Measurements from ENCODE around the gene CCT3. TPM values are rescaled to one million over a fixed set of nuclear protein-coding genes. Genes with fewer than 3 reads are reported as not detected.
"Not testable (repeated sequence)": the region's sequence is repeated elsewhere in the genome, so short reads cannot be mapped to it uniquely, and the experiment has no call there.

CCT3 gene
- total and polyA plus RNA-seq, 4 donors = 71.6 to 165 (median 139) TPM

DNA sequence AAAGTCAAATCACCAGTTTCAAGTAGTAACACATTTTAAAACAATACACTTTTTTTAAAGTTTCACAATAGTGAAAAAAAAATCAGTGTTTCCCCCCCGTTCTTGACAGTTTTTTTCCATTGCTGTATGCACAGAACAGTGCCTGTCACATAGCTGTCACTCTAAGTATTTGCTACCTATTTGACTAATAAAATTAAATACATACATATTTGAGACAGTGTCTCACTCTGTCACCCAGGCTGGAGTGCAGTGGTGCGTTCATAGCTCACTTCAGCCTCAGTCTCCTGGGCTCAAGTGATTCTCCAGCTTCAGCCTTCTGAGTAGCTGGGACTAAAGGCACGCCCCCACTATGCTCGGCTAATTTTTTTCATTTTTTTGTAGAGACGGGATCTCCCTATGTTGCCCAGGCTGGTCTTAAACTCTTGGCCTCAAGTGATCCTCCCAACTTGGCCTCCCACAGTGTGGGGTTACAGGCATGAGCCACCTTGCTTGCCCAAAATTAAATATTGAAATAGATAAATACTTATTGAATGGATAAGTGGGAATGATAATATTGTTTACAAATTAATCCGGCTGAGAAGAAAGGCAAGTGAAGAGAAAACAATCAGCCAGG, 18.3 kb upstream of the CCT3 start:
- no peak for DNase-seq
- Histone ChIP-seq H3K9ac (ENCODE audit: insufficient read depth in 1 of 2, low read length in 2 of 2) (no peak overlapping the region), H3K4me3 (no peak overlapping the region), H3K36me3 (ENCODE audit: control insufficient read depth in 4 of 4, insufficient read depth in 4 of 4, low read length in 4 of 4) (no peaks in the 10 kb centered on the region), H3K27ac (ENCODE audit: low read depth in 1 of 2, low read length in 1 of 2) (no peak overlapping the region), H3K27me3 (ENCODE audit: control insufficient read depth in 3 of 3, insufficient read depth in 3 of 3, low read length in 2 of 3) (peaks cover 0 to 11% (median 9%) of the 10 kb centered on the region in 3 donors), H3K9me3 (ENCODE audit: control insufficient read depth in 4 of 4, insufficient read depth in 3 of 4, low read length in 3 of 4) (no peaks in the 10 kb centered on the region), H3K4me1 (ENCODE audit: control insufficient read depth in 5 of 5, insufficient read depth in 5 of 5, low read length in 5 of 5) (peaks cover 0 to 2% (median 0%) of the 10 kb centered on the region in 5 donors)
- WGBS, 2 donors = 36 to 59% methylated on average over 6 of the region's 6 CpGs
- no peak for ATAC-seq (ENCODE audit: insufficient read depth, low FRiP score)
- TF ChIP-seq, protein P1, sequence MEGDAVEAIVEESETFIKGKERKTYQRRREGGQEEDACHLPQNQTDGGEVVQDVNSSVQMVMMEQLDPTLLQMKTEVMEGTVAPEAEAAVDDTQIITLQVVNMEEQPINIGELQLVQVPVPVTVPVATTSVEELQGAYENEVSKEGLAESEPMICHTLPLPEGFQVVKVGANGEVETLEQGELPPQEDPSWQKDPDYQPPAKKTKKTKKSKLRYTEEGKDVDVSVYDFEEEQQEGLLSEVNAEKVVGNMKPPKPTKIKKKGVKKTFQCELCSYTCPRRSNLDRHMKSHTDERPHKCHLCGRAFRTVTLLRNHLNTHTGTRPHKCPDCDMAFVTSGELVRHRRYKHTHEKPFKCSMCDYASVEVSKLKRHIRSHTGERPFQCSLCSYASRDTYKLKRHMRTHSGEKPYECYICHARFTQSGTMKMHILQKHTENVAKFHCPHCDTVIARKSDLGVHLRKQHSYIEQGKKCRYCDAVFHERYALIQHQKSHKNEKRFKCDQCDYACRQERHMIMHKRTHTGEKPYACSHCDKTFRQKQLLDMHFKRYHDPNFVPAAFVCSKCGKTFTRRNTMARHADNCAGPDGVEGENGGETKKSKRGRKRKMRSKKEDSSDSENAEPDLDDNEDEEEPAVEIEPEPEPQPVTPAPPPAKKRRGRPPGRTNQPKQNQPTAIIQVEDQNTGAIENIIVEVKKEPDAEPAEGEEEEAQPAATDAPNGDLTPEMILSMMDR (IDR thresholded peaks at IDR 0.05; ENCODE audit: control extremely low read depth, extremely low read depth) = no peak

DNA sequence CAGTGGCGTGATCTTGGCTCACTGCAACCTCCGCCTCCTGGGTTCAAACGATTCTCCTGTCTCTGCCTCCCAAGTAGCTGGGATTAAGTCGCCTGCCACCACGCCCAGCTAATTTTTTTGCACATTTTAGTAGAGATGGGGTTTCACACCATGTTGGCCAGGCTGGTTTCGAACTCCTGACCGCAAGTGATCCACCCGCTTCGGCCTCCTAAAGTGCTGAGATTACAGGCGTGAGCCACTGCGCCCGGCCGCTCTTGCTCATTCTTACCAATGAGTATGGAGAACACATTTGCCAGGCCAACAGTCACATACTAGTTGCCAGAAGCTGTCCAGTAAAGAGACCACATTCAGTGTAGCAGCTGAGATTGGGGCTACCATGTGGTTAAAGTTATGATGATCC, 14.4 kb upstream of the CCT3 start:
- not testable (repeated sequence) for H3K36me3 ChIP-seq (ENCODE audit: control insufficient read depth in 4 of 4, insufficient read depth in 4 of 4, low read length in 4 of 4); ATAC-seq (ENCODE audit: insufficient read depth, low FRiP score); H3K4me3 ChIP-seq; DNase-seq; H3K9ac ChIP-seq (ENCODE audit: insufficient read depth in 1 of 2, low read length in 2 of 2); H3K27ac ChIP-seq (ENCODE audit: low read depth in 1 of 2, low read length in 1 of 2); H3K4me1 ChIP-seq (ENCODE audit: control insufficient read depth in 5 of 5, insufficient read depth in 5 of 5, low read length in 5 of 5); H3K9me3 ChIP-seq (ENCODE audit: control insufficient read depth in 4 of 4, insufficient read depth in 3 of 4, low read length in 3 of 4); H3K27me3 ChIP-seq (ENCODE audit: control insufficient read depth in 3 of 3, insufficient read depth in 3 of 3, low read length in 2 of 3)
- WGBS, 2 donors = 93 to 94% methylated on average over 13 of the region's 13 CpGs

DNA sequence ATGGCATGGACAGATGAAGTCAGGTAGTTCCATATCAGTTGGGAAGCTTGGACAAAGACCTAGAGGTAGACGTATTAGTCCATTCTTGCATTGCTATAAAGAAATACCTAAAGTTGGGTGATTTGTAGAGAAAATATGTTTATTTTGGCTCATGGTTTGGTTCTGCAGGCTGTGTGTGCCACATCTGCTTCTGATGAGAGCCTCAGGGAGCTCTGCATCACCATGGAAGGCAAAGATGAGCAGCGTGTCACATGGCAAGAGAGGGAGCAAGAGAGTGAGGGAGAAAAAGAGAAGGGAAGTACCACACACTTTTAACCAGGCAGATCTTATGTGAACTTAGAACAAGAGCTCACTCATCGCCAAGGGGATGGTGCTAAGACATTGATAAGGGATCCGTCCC, 9.2 kb upstream of the CCT3 start:
- H3K36me3 ChIP-seq (ENCODE audit: control insufficient read depth in 4 of 4, insufficient read depth in 4 of 4, low read length in 4 of 4) = no peaks in the 10 kb centered on the region
- ATAC-seq (ENCODE audit: insufficient read depth, low FRiP score) (no peak), DNase-seq (no peak)
- H3K9ac ChIP-seq (ENCODE audit: insufficient read depth in 1 of 2, low read length in 2 of 2) = no peak overlapping the region
- peaks cover 0 to 8% (median 3%) of the 10 kb centered on the region in 3 donors for H3K27me3 ChIP-seq (ENCODE audit: control insufficient read depth in 3 of 3, insufficient read depth in 3 of 3, low read length in 2 of 3)
- no peak overlapping the region for H3K27ac ChIP-seq (ENCODE audit: low read depth in 1 of 2, low read length in 1 of 2)
- TF ChIP-seq, protein P1 (IDR thresholded peaks at IDR 0.05; ENCODE audit: control extremely low read depth, extremely low read depth) = no peak
- H3K4me1 ChIP-seq (ENCODE audit: control insufficient read depth in 5 of 5, insufficient read depth in 5 of 5, low read length in 5 of 5) = no peaks in the 10 kb centered on the region
- no peaks in the 10 kb centered on the region for H3K9me3 ChIP-seq (ENCODE audit: control insufficient read depth in 4 of 4, insufficient read depth in 3 of 4, low read length in 3 of 4)
- 76 to 81% methylated on average over 4 of the region's 4 CpGs for WGBS, 2 donors
- no peak overlapping the region for H3K4me3 ChIP-seq

DNA sequence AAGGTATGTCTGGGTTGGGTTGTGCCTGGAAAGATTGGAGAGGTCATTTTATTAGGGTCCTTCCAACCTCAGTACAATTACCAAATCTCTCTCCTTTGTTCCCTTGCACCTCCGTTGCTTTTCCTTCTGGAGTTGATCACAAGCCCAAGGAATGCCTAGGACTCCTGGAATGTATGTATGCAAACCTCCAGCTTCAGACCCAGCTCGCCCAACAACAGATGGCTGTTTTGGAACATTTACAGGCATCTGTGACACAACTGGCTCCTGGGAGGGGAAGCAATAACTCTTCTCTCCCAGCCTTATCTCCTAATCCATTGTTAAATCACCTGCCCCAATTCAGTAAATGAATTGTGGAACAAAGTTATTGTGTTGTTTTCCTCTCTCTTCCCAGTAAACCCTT, 8.5 kb upstream of the CCT3 start:
- H3K9me3 ChIP-seq (ENCODE audit: control insufficient read depth in 4 of 4, insufficient read depth in 3 of 4, low read length in 3 of 4) = no peaks in the 10 kb centered on the region
- DNase-seq = no peak
- no peak for ATAC-seq (ENCODE audit: insufficient read depth, low FRiP score)
- no peaks in the 10 kb centered on the region for H3K4me1 ChIP-seq (ENCODE audit: control insufficient read depth in 5 of 5, insufficient read depth in 5 of 5, low read length in 5 of 5)
- no peak overlapping the region for H3K27ac ChIP-seq (ENCODE audit: low read depth in 1 of 2, low read length in 1 of 2)
- WGBS, 2 donors = 58 to 89% methylated on average over 2 of the region's 2 CpGs
- H3K9ac ChIP-seq (ENCODE audit: insufficient read depth in 1 of 2, low read length in 2 of 2) = no peak overlapping the region
- no peaks in the 10 kb centered on the region for H3K36me3 ChIP-seq (ENCODE audit: control insufficient read depth in 4 of 4, insufficient read depth in 4 of 4, low read length in 4 of 4)
- H3K27me3 ChIP-seq (ENCODE audit: control insufficient read depth in 3 of 3, insufficient read depth in 3 of 3, low read length in 2 of 3) = peaks cover 0 to 5% (median 3%) of the 10 kb centered on the region in 3 donors
- TF ChIP-seq, protein P1 (IDR thresholded peaks at IDR 0.05; ENCODE audit: control extremely low read depth, extremely low read depth) = no peak
- no peak overlapping the region for H3K4me3 ChIP-seq

DNA sequence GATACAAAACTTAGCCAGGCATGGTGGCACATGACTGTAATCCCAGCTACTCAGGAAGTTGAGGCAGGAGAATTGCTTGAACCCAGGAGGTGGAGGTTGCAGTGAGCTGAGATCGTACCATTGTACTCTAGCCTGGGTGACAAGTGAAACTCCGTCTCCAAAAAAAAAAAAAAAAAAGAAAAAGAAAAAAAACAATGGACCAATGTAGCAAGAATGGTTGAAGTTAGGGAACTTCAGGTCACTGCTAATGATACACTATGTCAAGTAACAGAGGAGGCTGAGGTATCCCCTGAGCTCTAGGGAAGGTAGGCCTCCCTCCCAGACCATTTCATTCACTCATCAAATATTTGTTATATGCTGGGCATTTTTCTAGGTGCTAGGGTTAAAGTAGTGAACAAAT, 7.9 kb upstream of the CCT3 start:
- ATAC-seq (ENCODE audit: insufficient read depth, low FRiP score); H3K27ac ChIP-seq (ENCODE audit: low read depth in 1 of 2, low read length in 1 of 2); H3K9ac ChIP-seq (ENCODE audit: insufficient read depth in 1 of 2, low read length in 2 of 2); H3K4me1 ChIP-seq (ENCODE audit: control insufficient read depth in 5 of 5, insufficient read depth in 5 of 5, low read length in 5 of 5); H3K4me3 ChIP-seq; H3K9me3 ChIP-seq (ENCODE audit: control insufficient read depth in 4 of 4, insufficient read depth in 3 of 4, low read length in 3 of 4); H3K27me3 ChIP-seq (ENCODE audit: control insufficient read depth in 3 of 3, insufficient read depth in 3 of 3, low read length in 2 of 3); DNase-seq; H3K36me3 ChIP-seq (ENCODE audit: control insufficient read depth in 4 of 4, insufficient read depth in 4 of 4, low read length in 4 of 4): not testable (repeated sequence)
- WGBS, 2 donors = 85 to 87% methylated on average over 2 of the region's 2 CpGs
